DND-41 (cell line): ENCODE data around the gene THSD4.

Experiments
- ATAC-seq: fragments of 200-7000 bp; cut with Tn5 transposase; 3 replicates; pipeline ENCODE4 v1.9.1; 2021; ENCODE audit warnings: low read depth; ENCODE audit not compliant: insufficient read depth
- DNase-seq: peaks from one replicate; pipeline ENCODE4 v3.0.0-alpha.2; 2020
- H2AFZ ChIP-seq: 2 replicates; pipeline ENCODE4 v1.6.0; 2012; ENCODE audit warnings: low read depth, low read length
- H3K27ac ChIP-seq: 2 replicates; pipeline ENCODE4 v1.5.1; 2012; ENCODE audit warnings: low read length, inconsistent platforms
- H3K27me3 ChIP-seq: fragments of 200-600 bp; sonication (generic); 2 replicates; pipeline ENCODE4 v1.6.0; 2012; ENCODE audit warnings: low read length, mild to moderate bottlenecking, inconsistent platforms; ENCODE audit not compliant: insufficient read depth, poor library complexity
- H3K36me3 ChIP-seq: 2 replicates; pipeline ENCODE4 v1.5.1; 2012; ENCODE audit warnings: low read length, inconsistent platforms; ENCODE audit not compliant: insufficient read depth
- H3K4me1 ChIP-seq: 2 replicates; pipeline ENCODE4 v1.5.1; 2012; ENCODE audit warnings: mild to moderate bottlenecking, low read length; ENCODE audit not compliant: insufficient read depth
- H3K4me2 ChIP-seq: 2 replicates; pipeline ENCODE4 v1.6.0; 2012; ENCODE audit warnings: mild to moderate bottlenecking, moderate library complexity, low read length, inconsistent platforms; ENCODE audit not compliant: insufficient read depth
- H3K4me3 ChIP-seq, 2 experiments: fragments of 200-600 bp in 1 of 2; shearing (Covaris generic) in 1 of 2; 2 replicates each; pipeline ENCODE4 v1.5.1; 2012 to 2016; ENCODE audit warnings: inconsistent platforms in 2 of 2, low read length in 2 of 2, mild to moderate bottlenecking in 2 of 2, low read depth in 1 of 2, moderate library complexity in 1 of 2
- H3K79me2 ChIP-seq: 2 replicates; pipeline ENCODE4 v1.6.0; 2012; ENCODE audit warnings: low read length, inconsistent platforms; ENCODE audit not compliant: insufficient read depth
- H3K9ac ChIP-seq: 2 replicates; pipeline ENCODE4 v1.6.0; 2012; ENCODE audit warnings: low read depth, mild to moderate bottlenecking, inconsistent platforms, low read length, moderate library complexity
- H3K9me3 ChIP-seq: 2 replicates; pipeline ENCODE4 v1.5.1; 2012; ENCODE audit warnings: low read length, moderate library complexity, mild to moderate bottlenecking, inconsistent platforms; ENCODE audit not compliant: insufficient read depth, severe bottlenecking
- H4K20me1 ChIP-seq: 2 replicates; pipeline ENCODE4 v1.6.0; 2012; ENCODE audit warnings: low read length; ENCODE audit not compliant: insufficient read depth
- EZH2 ChIP-seq: IDR thresholded peaks from 3 replicates; pipeline ENCODE4 v1.6.1; 2012; ENCODE audit warnings: borderline replicate concordance, low read depth, mild to moderate bottlenecking, moderate library complexity, low read length, inconsistent platforms; ENCODE audit not compliant: severe bottlenecking
- TF ChIP-seq, protein P1 (sequence below): IDR thresholded peaks from 2 replicates; pipeline ENCODE4 v1.5.1; 2012; ENCODE audit warnings: borderline replicate concordance, low read length, moderate library complexity, mild to moderate bottlenecking; ENCODE audit not compliant: poor library complexity, severe bottlenecking; ENCODE audit errors: extremely low read depth

Gene THSD4

DNA sequence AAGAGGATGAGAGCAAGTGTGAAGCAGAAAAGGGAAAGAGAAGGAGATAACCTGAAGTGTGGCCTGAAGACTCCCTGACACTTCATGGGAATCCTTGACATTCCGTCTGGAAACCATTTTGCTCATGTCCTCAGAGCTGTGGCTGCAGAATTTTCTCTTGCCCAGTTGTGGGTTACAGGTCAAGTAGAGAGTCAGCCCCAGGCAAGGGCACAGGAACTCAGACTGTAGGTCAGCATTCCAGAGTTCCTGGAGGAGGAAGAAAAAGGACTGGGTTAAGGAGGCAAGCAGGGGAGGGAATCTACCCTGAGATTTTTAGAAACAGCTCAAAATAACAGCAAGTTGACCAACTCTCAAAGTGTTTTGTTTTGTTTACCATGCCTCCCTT is 4.1 kb upstream of the THSD4 start:
- Histone ChIP-seq H3K4me3 (no peak overlapping the region), H3K4me1 (no peaks in the 10 kb centered on the region), H4K20me1 (no peaks in the 10 kb centered on the region), H3K9me3 (no peaks in the 10 kb centered on the region), H2AFZ (no peak overlapping the region), H3K36me3 (no peaks in the 10 kb centered on the region), H3K27ac (no peak overlapping the region), H3K4me2 (no peak overlapping the region), H3K27me3 (no peaks in the 10 kb centered on the region), H3K79me2 (no peaks in the 10 kb centered on the region), H3K9ac (no peak overlapping the region)
- no peak for TF ChIP-seq EZH2
- TF ChIP-seq, protein P1, sequence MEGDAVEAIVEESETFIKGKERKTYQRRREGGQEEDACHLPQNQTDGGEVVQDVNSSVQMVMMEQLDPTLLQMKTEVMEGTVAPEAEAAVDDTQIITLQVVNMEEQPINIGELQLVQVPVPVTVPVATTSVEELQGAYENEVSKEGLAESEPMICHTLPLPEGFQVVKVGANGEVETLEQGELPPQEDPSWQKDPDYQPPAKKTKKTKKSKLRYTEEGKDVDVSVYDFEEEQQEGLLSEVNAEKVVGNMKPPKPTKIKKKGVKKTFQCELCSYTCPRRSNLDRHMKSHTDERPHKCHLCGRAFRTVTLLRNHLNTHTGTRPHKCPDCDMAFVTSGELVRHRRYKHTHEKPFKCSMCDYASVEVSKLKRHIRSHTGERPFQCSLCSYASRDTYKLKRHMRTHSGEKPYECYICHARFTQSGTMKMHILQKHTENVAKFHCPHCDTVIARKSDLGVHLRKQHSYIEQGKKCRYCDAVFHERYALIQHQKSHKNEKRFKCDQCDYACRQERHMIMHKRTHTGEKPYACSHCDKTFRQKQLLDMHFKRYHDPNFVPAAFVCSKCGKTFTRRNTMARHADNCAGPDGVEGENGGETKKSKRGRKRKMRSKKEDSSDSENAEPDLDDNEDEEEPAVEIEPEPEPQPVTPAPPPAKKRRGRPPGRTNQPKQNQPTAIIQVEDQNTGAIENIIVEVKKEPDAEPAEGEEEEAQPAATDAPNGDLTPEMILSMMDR = no peak
- no peak for DNase-seq
- ATAC-seq = no peak

DNA sequence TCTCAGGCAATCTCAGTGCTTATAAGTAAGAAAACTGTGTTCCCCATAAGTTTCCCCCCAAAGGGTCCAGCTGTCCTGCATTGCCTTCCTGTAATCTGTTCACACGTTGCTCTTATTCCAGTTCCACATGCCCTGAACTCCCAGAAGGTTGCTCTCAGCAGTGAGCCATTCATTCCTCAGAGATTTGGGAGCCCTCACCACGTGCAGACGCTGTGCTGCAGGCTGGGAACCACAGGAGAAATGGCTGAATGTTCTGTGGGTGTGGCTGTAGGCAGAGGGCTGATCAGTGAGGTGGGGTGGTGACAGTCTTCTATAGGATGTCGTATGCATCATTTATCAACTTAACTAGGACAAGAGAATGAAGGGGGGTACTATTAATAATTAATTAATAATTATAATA is 3.3 kb upstream of the THSD4 start:
- no peaks in the 10 kb centered on the region for H3K79me2 ChIP-seq
- H3K27ac ChIP-seq = no peak overlapping the region
- TF ChIP-seq, protein P1 = no peak
- no peak for TF ChIP-seq EZH2
- H3K27me3 ChIP-seq = no peaks in the 10 kb centered on the region
- H3K4me2 ChIP-seq = no peak overlapping the region
- no peaks in the 10 kb centered on the region for H3K36me3 ChIP-seq
- no peaks in the 10 kb centered on the region for H4K20me1 ChIP-seq
- ATAC-seq (no peak), DNase-seq (no peak)
- H3K9ac ChIP-seq = no peak overlapping the region
- H3K4me3 ChIP-seq = no peak overlapping the region
- H2AFZ ChIP-seq = no peak overlapping the region
- H3K4me1 ChIP-seq = no peaks in the 10 kb centered on the region
- H3K9me3 ChIP-seq = no peaks in the 10 kb centered on the region

DNA sequence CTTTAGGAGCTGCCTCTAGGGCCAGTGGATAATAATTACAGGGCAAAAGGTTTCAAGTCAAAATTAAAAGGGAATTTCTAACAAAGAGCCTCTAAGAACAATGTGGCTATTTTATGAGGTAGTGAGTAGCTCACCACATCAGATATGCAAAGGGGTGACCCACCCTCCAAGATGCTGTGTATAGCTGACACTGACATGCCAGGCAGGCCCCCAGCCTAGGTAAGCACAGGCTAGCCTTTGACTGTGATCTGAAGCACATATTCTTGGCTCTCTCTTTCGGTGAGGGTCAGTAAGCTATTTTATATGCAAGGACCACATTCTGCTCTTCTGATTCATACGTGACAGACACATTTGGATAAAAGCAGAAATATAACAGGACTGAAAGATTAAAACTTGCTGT is 2.8 kb upstream of the THSD4 start:
- Histone ChIP-seq H2AFZ (no peak overlapping the region), H3K4me2 (no peak overlapping the region), H3K4me3 (no peak overlapping the region), H3K27ac (no peak overlapping the region), H3K27me3 (no peaks in the 10 kb centered on the region), H3K9me3 (no peaks in the 10 kb centered on the region), H3K79me2 (no peaks in the 10 kb centered on the region), H3K4me1 (no peaks in the 10 kb centered on the region), H3K9ac (no peak overlapping the region), H3K36me3 (no peaks in the 10 kb centered on the region), H4K20me1 (no peaks in the 10 kb centered on the region)
- DNase-seq = no peak
- no peak for TF ChIP-seq EZH2
- TF ChIP-seq, protein P1 = no peak
- ATAC-seq = no peak
